GM18870 (cell line): ENCODE results near the gene KIAA1328.
"Not testable (repeated sequence)": the region's sequence is repeated elsewhere in the genome, so short reads cannot be mapped to it uniquely, and the experiment has no call there.

Source experiments
- ATAC-seq: cut with Tn5 transposase; IDR thresholded peaks from one replicate; pipeline ENCODE4 v1.9.1; 2021; ENCODE audit warnings: moderate library complexity; ENCODE audit not compliant: unreplicated experiment

Gene KIAA1328

DNA sequence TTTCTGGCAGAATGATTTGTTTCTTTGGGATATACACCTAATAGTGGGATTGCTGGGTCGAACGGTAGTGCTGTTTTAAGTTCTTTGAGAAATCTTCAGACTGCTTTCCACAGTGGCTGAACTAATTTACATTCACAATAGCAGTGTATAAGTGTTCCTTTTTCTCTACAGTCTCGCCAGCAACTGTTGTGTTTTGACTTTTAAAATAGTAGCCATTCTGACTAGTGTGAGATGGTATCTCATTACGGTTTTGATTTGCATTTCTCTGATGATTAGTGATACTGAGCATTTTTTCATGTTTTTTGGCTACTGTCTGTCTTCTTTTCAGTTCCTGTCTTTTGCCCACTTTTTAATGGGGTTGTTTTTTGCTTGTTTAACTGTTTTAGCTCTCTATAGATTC is 306.2 kb downstream of the KIAA1328 start:
- no peak for ATAC-seq

DNA sequence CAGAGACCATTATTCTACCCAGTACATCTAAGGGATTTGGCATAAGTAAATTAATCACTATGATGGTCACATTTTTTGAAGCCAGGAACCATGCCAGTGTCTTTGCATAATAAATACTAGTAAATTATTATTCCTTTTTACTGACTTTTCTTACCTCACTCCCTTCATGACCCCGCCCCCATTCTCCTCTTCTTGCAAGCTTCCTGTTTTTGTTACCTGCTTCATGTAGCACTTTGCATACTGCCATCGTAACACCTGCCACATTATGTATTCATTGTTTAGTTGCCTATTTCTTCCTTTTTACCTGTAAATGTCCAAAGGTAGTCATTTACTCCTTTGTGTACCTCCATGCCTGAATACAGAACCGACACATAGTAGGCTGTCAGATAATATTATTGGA is 309.5 kb downstream of the KIAA1328 start:
- no peak for ATAC-seq

DNA sequence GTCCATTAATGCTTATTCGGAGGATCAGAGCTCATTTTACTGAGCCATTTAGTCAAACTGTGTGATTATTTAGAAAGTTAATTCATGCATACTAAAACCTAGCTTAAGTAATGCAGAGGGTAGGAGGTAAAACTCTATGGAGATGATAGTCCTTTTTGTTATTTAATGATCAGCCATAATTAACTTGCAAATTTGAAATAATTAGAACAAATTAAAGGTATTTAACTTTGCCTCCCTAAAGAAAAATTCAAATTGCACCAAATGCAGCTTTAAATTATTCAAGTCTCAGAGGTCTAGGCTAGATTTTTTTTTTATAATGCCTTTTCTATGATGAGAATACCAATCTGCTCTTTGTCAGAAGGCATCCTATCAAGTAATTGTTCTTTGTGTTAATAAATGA is 310.9 kb downstream of the KIAA1328 start:
- ATAC-seq: no peak

DNA sequence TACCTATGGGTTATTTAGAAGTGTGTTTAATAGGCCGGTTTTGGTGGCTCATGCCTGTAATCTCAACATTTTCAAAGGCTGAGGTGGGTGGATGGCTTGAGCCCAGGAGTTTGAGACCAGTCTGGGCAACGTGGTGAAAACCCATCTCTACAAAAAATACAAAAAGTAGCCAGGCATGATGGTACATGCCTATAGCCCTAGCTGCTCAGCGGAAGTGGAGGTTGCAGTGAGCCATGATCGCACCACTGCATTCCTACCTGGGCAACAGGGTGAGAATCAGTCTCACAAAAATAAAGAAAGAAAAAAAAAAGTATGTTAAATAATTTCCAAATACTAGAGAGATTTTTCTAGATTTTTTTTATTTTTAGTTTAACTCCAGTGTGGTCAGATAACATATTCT is 316.0 kb downstream of the KIAA1328 start:
- ATAC-seq: no peak

DNA sequence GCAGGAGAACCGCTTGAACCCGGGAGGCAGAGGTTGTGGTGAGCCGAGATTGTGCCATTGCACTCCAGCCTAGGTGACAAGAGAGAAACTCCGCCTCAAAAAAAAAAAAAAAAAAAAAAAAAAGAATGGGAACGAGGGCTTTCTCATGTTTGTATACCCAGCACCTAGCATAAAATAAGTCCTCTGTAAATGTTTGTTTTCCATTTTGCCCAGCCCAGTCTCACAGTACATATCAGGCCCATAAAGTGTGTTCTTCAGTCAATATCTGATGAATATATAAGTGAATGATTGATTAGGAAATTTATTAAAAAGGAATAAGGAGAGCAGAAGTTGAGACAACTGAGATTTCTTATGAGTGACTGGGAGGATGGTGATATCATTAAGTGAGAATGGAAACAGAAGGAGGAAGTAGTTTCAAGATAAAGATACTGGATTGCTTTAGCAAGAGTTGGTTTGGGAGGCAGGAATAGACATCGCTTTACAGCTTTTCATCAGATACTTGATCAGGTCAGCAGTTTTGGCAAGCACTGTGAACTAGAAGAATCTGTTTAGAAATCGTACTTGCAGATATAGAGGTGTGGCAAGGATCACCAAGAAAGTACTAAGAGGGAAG is 327.5 kb downstream of the KIAA1328 start:
- no peak for ATAC-seq

DNA sequence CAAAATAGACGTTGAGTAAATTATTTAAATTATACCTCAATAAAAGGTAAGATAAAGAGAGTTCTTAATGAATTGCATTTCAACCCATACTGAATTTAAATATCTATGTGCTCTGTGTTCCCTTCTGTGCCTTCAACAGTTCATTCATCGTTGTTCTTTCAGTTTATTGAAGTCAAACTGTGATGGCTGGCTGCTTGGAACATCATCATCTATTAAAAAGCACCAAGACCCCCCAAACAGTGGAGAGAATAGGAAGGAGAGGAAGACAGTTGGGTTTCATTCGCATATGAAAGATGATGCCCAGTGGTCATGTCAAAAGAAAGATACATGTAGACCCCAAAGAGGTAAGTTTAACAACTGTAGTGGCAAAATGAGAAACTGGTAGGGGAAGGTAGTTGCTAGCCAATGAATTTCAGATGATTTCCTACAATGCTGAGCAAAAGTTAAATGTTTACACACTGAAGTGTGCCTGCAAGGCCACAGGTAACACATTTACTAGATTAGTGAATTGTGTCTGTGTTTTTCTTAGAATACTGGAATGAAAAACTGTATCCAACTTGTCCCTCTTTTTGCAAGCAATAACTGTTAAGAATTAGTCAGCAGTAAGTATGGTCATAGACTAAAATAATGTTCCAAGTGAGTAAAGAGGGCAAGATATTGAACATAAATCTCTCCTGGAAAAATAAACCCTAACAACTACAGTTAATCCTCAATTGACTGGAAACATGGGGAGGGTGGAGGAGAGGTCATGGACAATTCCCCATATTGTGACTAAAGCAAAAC is 331.3 kb downstream of the KIAA1328 start:
- no peak for ATAC-seq

DNA sequence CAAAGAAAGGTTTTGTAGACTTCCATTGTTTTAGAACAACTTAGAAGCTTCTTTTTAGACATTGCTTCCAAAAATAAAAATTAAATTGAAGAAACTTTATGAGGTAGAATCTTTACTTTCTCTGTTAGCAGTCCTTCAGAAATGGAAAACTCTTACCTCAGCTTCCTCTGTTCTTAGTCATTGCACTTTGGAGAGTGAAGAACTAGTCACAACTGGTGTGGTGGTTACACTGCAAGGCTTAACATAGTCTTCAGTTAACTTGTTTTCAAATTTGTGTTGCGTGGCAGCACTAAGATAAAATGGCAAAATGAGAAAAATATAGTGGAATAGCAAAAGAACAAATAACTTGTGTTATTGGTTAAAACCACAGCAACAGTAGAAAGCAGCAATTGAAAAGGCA is 332.6 kb downstream of the KIAA1328 start:
- ATAC-seq: no peak

DNA sequence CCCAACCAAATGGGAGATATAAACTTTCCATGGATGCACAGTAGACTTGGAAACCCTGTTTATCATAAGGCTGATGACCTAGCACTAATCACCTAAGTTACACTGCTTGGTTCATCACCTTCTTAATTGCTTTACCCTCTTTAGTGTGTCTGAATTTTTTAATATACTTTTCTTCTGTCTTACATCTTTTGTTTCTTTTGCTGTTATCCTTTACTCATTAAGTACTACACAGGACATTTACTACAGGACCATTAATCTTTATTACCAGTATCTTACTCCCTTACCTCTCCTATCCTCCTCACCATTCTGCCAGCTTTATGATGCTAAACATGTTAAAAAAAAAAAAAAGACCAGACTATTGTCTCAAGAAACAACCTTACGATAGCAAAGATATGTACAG is 333.6 kb downstream of the KIAA1328 start:
- ATAC-seq: no peak

DNA sequence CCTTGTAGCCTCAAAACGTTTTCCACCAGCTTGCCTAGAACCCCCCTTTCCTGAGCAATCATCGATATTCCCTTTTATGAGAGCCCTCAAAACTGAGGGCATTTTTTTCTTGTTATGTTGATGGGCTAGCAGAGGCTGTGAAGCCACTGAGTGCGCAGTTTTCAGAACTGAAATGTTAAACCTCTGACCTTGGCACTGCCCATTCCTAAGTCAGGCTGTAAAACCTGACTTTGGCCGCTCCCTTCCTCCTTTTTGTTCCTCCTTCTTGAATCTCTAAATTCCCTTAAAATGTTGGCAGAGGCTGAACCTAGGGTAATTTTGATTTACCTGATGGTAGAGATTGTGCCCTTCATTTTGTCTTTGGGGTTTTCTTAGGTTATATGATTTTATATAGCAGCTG is 334.2 kb downstream of the KIAA1328 start:
- ATAC-seq: no peak

DNA sequence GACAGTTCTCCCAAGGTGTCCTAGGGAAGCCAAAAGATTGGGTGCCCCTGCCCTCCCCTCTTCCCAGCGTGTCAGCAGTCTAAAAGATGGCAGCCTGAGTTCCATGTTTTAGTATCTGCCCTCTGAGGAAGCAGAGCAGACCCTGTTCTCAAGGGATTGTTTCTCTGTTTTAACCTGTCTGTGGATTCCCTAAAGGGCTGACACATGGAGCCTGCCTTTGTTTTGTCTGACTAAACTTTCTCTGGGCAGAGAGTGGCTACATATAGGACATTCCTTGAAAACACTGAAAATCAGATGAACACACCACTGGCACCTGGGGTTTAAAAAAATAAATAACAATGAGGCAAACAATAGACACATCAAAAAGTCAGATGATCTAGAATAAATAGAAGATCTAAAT is 337.6 kb downstream of the KIAA1328 start:
- ATAC-seq: no peak

DNA sequence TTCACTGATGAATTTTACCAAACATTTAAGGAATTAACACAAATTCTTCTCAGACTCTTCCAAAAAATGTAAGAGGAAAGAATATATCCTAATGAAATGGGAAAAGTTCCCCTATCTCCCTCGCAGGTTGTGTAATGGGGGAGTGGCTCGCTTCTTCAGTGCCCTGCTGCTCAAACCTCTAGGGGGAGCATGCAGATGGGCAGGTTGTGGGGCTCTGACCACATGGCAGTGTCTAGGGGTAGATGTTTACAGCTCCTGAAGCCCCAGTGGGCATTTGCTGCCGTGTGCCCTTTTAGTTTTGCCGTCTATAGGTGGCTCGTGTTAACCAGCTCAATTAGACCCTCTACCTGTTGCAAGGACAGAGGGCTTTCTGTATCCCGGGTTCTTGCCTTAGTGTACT is 338.0 kb downstream of the KIAA1328 start:
- ATAC-seq: not testable (repeated sequence)

DNA sequence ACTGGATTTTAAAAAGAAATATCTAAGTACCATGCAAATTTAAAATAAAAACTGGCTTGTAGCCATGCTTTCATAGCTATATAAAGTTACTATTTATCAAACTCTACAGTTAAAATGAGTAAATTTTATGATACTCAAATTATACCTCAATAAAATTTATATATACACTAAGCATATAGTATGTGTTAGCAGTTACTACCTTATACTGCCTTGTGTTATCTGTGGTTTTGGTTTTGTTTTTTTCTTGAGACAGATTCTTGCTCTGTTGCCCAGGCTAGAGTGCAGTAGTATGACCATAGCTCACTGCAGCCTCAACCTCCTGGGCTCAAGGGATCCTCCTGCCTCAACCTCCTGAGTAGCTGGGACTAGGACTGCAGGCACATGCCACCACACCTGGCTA is 342.1 kb downstream of the KIAA1328 start:
- ATAC-seq: no peak

DNA sequence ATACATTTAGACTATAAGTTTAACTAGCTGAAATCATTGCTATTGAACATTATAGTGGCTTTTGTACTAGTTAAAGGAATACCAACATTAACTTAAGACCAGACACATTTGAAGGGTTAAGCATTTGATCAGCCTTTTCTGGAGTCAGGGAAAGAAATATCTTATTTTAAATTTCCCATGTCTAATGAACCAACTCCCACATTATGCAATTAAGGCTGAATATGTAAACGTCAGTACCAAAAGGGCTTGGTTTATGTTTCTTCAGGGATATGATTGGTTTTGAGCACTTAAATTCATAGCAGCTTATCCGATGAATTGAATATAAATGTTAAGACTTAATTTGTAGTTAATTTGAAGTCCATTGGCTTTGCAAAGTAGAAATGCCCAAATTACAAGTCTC is 344.5 kb downstream of the KIAA1328 start:
- no peak for ATAC-seq

DNA sequence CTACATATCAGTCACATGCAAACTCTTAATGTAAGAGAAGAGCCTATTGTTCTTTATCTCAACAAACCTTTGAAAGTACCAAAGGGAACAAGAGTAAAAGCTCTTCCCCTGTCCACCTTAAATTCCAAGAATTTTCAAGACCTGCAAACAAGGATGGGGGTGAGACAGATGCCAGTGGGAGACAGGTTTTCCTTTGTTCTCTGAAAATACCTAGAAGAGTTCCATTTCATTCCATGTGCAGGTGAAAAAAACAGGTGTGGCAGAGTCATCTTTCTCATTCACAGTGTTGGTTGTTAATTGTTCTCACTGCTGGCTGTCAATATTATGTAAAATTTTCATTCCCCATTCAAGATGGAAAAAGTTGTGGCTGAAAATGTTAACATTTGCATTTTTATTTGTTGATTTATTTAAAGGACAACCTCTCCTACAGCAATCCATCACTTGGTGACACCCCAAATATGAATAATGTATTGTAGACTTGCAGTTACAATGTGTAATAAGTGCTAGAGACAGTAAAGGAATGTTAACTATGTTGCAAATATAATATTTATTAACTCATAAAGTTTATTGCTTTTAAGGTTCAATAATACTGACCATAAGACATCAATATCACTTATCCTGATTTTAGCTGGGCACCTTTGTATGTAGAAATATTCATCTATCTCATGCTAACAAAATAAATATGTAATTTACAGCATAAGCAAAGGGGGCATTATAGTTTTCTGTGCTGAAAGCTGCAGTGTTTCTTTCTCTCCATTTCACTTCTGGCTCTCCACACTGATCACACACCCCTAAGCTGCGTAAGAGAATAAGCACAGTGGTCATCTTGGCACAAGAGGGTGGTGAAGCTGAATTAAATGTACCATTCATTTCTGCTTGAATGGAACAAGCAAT is 347.0 kb downstream of the KIAA1328 start:
- no peak for ATAC-seq

DNA sequence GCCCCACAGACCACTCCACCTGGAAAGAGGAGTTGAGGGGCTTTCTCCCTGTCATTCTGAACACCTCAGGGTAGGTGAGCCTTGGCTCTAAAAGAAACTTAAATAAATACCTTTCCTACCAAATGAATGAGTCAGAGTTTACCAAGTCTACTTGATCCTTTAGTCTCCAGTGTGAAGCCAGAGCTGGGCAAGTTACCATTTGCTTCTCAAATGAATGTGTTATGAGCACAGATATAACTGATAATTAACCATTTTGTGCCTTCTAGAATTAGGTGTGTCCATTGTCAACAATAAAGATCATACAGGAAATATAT is 347.7 kb downstream of the KIAA1328 start:
- no peak for ATAC-seq

DNA sequence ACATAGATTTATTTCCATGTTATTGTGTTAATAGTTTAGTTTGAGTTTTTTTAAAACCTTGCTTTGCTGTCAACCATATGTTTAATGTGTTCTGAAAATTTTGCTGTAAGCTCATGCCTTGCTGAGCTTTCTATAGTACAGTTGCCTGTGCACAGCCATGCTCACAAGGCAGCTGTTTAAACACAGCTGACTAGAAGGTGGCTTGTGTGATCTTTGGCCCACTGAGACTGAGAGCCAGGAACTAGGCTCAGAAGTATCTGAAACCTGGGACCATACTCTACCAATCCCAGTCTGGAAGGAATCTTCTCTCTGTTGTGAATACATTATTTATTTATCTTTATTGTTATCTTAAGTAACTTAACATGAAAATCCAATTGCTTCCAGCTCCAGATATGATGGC is 350.5 kb downstream of the KIAA1328 start:
- no peak for ATAC-seq

DNA sequence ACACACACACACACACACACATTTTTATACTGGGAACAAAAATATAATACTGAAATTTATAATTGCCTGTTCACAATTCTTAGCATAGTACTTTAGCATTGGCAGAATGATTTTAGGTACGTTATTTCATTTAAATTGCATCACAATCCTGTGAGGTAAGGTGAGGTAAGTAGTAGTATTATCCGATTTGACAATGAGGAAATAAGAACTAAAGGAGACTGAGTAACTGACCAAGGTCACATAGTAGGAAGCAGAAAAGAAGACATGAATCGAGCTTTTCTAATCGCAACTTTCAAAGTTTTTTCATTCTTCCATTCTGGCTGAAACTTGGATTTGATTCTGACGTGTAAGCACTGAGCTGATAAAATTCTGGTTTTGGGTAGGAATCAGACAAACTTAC is 351.2 kb downstream of the KIAA1328 start:
- no peak for ATAC-seq

DNA sequence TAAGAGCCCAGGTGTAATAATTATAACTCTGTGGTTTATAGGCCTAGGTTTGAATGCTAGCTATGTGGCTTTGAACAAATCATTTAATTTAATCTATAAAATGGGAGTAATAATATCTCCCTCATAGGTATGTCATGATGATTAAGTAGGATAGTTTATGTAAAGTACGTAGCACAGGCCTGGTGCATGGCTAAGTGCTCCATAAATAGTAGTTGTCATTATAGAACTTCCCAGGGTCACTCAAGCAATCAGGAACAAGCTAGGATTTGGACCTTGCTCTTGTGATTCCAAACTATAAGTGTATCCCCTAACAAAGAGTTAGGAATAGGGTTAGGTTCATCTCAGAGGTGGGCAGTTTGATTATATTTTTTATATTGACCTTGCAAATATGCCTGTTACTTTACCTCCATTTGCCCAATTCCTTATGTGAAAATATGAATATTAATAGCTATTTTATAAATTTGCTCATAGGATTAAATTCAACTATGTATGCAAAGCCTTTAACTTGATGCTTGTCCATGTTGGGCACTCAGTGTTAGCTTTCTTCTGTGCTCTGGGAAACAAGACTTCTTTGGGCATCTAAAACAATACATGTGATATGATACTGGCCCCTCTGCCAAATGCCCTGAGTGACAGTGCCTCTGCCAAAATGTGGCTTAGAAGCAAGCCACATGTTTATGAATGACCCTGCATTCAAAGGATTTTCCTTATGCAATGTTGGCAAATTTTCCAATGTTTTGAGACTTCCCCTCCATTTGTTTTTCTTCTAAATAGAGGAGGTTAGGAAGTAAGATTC is 353.6 kb downstream of the KIAA1328 start:
- no peak for ATAC-seq

DNA sequence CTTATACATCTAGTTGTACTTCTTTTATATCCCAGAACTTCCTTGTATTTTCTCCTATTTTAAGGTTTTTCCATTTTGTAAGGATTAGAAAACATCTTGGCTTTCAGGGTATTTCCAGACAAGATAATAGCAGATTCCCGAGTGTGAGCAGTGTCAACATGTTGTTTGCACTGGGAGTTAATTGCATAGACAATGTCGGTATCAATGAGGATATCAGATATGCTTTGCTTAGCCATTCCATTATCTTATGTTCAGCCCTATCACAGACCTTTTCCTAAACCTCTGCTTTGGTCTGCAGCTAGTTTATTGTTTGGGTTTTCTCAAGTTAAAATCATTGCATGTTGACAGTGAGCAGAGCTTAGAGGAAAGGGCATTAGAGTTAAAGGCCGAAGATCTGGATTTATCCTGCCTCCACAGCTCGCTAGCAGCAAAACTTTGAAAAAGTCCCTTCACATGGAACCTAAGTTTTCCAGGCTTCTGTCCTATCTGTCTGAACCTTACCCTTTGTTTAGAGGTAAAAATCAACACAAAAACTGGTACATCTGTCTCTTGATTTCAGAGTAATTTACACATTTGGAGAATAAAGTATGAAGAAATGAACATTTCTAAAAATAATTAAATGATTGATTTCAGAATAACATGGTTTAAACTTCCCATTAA is 355.4 kb downstream of the KIAA1328 start:
- no peak for ATAC-seq

DNA sequence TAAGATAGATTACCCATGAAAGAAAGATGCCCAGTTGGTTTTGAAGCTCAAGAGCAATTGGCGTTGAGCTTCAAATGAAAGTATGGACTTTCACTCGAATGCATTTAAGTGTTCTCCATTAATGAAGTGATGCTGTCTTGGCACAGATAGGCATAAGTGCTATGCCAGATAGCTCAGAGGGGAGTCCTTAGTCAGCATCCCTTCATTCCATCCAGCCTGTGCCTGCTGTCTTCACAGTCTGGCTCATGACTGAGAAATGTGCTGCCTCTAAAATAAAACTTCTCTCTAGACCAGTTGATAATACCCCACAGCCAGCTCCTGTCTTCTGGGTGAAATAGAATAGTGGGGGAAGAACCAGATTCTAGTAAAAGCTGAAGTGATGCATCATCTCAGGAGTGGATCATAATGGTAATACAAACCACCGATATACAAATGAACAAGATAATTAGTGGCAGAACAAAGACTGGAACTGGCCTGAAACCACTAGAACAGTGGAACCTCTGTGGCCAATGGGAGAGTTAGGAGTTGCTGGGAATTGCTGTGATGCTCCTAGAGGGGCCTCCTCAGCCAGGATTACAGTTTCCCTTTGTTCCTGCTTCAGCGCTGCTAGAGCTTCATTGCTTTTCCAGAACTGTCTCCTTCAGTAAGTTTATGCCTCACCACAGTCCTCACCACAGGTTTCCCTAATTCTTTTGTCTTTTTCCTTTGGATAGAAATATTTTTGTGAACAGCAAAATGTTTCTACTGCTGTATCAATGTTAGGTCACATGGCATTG is 359.3 kb downstream of the KIAA1328 start:
- ATAC-seq: no peak
